Right lobe of liver (tissue), 4 donors: ENCODE measurements around the gene TOR1AIP2.
A peak's percentile ranks its signal among the peaks of the same experiment; 100 is the strongest.

ENCODE experiments used
- POLR2A ChIP-seq: fragments of 450-650 bp; IDR thresholded peaks from one replicate; pipeline ENCODE4 v1.6.1; 2017; ENCODE audit warnings: antibody characterized with exemption, mild to moderate bottlenecking
- TF ChIP-seq, protein P1 (sequence below), 4 donors: fragments of 200-600 bp in 3 of 4; fragments of 450-650 bp in 1 of 4; IDR thresholded peaks; one replicate each; pipeline versions ENCODE4 v1.5.1 to v1.8.0; 2016 to 2022; ENCODE audit warnings: antibody characterized with exemption in 4 of 4, mild to moderate bottlenecking in 2 of 4
- donor health status: DM: no; HTN: no; CAD: no.
- donor health status: DM: no; HTN: no; CAD: no.
- donor health status: DM: no; HTN: yes; CAD: no.

DNA sequence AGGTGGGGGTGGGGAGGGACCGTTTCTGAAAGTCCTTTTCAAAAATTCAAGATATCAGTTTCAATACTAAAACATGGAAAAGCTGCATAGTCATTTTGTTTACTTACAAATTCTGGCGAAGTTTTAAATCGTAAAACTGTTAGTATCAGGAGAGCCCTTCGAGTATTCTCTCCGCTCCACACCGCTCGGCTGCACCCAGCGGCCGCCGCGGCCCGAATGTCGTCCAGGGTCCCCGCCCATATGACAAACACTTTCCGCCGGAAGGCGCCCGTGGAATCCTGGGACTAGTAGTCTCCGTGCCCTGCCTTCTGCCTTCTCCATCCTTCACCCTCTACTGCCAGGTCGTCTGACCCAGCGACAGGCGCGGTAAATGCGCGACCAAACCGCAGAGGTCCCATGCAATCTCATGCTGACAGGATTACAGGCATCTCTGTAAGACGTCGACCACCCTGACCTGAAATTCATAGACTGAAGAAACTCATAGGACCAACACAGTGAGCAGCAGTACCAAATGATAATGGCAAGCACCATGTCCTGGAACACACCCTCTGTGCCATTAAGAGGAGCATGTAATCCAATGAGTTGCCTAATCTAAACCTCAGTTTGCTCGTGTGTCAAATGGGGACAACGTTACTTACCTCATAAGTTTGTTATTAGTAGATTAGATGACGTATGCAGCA, at the start of gene TOR1AIP2:
- TF ChIP-seq, protein P1, sequence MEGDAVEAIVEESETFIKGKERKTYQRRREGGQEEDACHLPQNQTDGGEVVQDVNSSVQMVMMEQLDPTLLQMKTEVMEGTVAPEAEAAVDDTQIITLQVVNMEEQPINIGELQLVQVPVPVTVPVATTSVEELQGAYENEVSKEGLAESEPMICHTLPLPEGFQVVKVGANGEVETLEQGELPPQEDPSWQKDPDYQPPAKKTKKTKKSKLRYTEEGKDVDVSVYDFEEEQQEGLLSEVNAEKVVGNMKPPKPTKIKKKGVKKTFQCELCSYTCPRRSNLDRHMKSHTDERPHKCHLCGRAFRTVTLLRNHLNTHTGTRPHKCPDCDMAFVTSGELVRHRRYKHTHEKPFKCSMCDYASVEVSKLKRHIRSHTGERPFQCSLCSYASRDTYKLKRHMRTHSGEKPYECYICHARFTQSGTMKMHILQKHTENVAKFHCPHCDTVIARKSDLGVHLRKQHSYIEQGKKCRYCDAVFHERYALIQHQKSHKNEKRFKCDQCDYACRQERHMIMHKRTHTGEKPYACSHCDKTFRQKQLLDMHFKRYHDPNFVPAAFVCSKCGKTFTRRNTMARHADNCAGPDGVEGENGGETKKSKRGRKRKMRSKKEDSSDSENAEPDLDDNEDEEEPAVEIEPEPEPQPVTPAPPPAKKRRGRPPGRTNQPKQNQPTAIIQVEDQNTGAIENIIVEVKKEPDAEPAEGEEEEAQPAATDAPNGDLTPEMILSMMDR (IDR thresholded peaks at IDR 0.05), result no peak
- peak; percentile 99 for TF ChIP-seq POLR2A
